ENCODE measurements around the gene APPL2. TPM values are rescaled to one million over a fixed set of nuclear protein-coding genes. Genes with fewer than 3 reads are reported as not detected.

APPL2 gene
- polyA plus RNA-seq, 1 donor from 2014 or later, result 47.0 TPM

- Histone ChIP-seq H3K9me3 (ENCODE audit: low read length) (no peaks in the 10 kb centered on the region), H3K9me2 (ENCODE audit: insufficient read depth, low read length) (no peaks in the 10 kb centered on the region), H3K4me3 (ENCODE audit: low read length) (no peak overlapping the region), H3K79me2 (replicated peaks; ENCODE audit: insufficient read depth, low read length) (peaks cover 13% of the 10 kb centered on the region), H4K20me1 (ENCODE audit: insufficient read depth) (no peaks in the 10 kb centered on the region), H3K4me2 (ENCODE audit: low read length) (no peak overlapping the region), H3K36me3 (ENCODE audit: insufficient read depth, low read length) (peaks cover 3% of the 10 kb centered on the region), H3K27ac (ENCODE audit: low read length) (no peak overlapping the region), H3K27me3 (ENCODE audit: insufficient read depth, low read depth, low read length) (no peaks in the 10 kb centered on the region), H2AFZ (ENCODE audit: low read depth, low read length) (no peak overlapping the region), H3K9ac (ENCODE audit: low read length) (no peak overlapping the region), H3F3A (ENCODE audit: insufficient read depth, low read length, poor library complexity, severe bottlenecking) (no peaks in the 10 kb centered on the region)
- TF ChIP-seq TAF1 (IDR thresholded peaks at IDR 0.05; ENCODE audit: low read depth), result no peak
- no peak for TF ChIP-seq MXI1 (conservative IDR thresholded peaks at IDR 0.05; ENCODE audit: poor library complexity, severe bottlenecking)
- no peak for TF ChIP-seq SMC3 (conservative IDR thresholded peaks at IDR 0.05; ENCODE audit: poor library complexity)
- no peak for TF ChIP-seq EP300 (conservative IDR thresholded peaks at IDR 0.05; ENCODE audit: poor library complexity, severe bottlenecking)
- TF ChIP-seq REST (IDR thresholded peaks at IDR 0.05; ENCODE audit: borderline replicate concordance), result no peak
- no peak for TF ChIP-seq CTCF (IDR thresholded peaks at IDR 0.05; ENCODE audit: poor library complexity, severe bottlenecking)
- TF ChIP-seq EZH2 (IDR thresholded peaks at IDR 0.05; ENCODE audit: borderline replicate concordance, insufficient read depth, low read length, poor library complexity, severe bottlenecking), result no peak
- no peak for TF ChIP-seq RAD21 (conservative IDR thresholded peaks at IDR 0.05)
Measured at GRCh38 chr12:105226219-105226618, 9.8 kb downstream of the APPL2 start.

GRCh38 chr12:105225505-105226015, 10.4 kb downstream of the APPL2 start:
- Histone ChIP-seq H3F3A (ENCODE audit: insufficient read depth, low read length, poor library complexity, severe bottlenecking) (no peaks in the 10 kb centered on the region), H3K27ac (ENCODE audit: low read length) (no peak overlapping the region), H3K36me3 (ENCODE audit: insufficient read depth, low read length) (no peaks in the 10 kb centered on the region), H4K20me1 (ENCODE audit: insufficient read depth) (no peaks in the 10 kb centered on the region), H3K9me3 (ENCODE audit: low read length) (no peaks in the 10 kb centered on the region), H3K79me2 (replicated peaks; ENCODE audit: insufficient read depth, low read length) (peaks cover 7% of the 10 kb centered on the region), H3K9me2 (ENCODE audit: insufficient read depth, low read length) (no peaks in the 10 kb centered on the region), H3K27me3 (ENCODE audit: insufficient read depth, low read depth, low read length) (no peaks in the 10 kb centered on the region), H2AFZ (ENCODE audit: low read depth, low read length) (no peak overlapping the region), H3K4me2 (ENCODE audit: low read length) (no peak overlapping the region), H3K9ac (ENCODE audit: low read length) (no peak overlapping the region), H3K4me3 (ENCODE audit: low read length) (no peak overlapping the region)
- no peak for TF ChIP-seq RAD21 (conservative IDR thresholded peaks at IDR 0.05)
- no peak for TF ChIP-seq REST (IDR thresholded peaks at IDR 0.05; ENCODE audit: borderline replicate concordance)
- no peak for TF ChIP-seq TAF1 (IDR thresholded peaks at IDR 0.05; ENCODE audit: low read depth)
- TF ChIP-seq SMC3 (conservative IDR thresholded peaks at IDR 0.05; ENCODE audit: poor library complexity), result no peak
- TF ChIP-seq EP300 (conservative IDR thresholded peaks at IDR 0.05; ENCODE audit: poor library complexity, severe bottlenecking), result no peak
- TF ChIP-seq POLR2AphosphoS5 (IDR thresholded peaks at IDR 0.05), result no peak
- TF ChIP-seq EZH2 (IDR thresholded peaks at IDR 0.05; ENCODE audit: borderline replicate concordance, insufficient read depth, low read length, poor library complexity, severe bottlenecking), result no peak
- TF ChIP-seq CTCF (IDR thresholded peaks at IDR 0.05; ENCODE audit: poor library complexity, severe bottlenecking), result no peak
- no peak for TF ChIP-seq MXI1 (conservative IDR thresholded peaks at IDR 0.05; ENCODE audit: poor library complexity, severe bottlenecking)
